HepG2 (cell line): ENCODE measurements around the gene DTD2. TPM values are rescaled to one million over a fixed set of nuclear protein-coding genes. Genes with fewer than 3 reads are reported as not detected.

Source experiments
- ATAC-seq: fragments of 200-7000 bp; cut with Tn5 transposase; 3 replicates; pipeline ENCODE4 v1.9.1; 2020; ENCODE audit warnings: mild to moderate bottlenecking, moderate library complexity
- BruUV-seq: library from RNA; stranded (reverse); fragments of 400-500 nt; replicated peaks from 2 replicates; lab custom pipeline; 2021; lab: Mats Ljungman, UMichigan
- CTCF ChIA-PET: fragments of 300-600 bp; formaldehyde crosslinking; extraction: SDS; loops from one replicate; lab custom pipeline; 2021; ENCODE audit warnings: low total read pairs, inconsistent platforms, low intra/inter-chr PET ratio; lab: Yijun Ruan, JAX
- POLR2A ChIA-PET: fragments of 350-600 bp; sonication (Branson Sonifier 250); formaldehyde crosslinking; loops from one replicate; lab custom pipeline; 2020; ENCODE audit warnings: antibody characterized with exemption, inconsistent platforms; lab: Yijun Ruan, JAX
- DNase-seq: peaks from one replicate; pipeline ENCODE4 v3.0.0-alpha.2; 2015; ENCODE audit warnings: low spot score
- FAIRE-seq: peaks from 3 replicates; lab custom pipeline; 2011; peaks lifted over from hg19 to GRCh38; lab: Jason Lieb, UNC
- H2AFZ ChIP-seq: one replicate; pipeline ENCODE4 v1.6.1; 2011; ENCODE audit warnings: low read length, inconsistent platforms
- H3K27ac ChIP-seq: fragments of 300-600 bp; 3 replicates; pipeline ENCODE4 v1.8.0; 2011; ENCODE audit warnings: mixed run types, mild to moderate bottlenecking, mixed read lengths, low read length, inconsistent platforms; ENCODE audit not compliant: insufficient read depth; ENCODE audit errors: extremely low read length
- H3K27me3 ChIP-seq, 2 experiments: fragments of 200-600 bp in 1 of 2; 2 replicates in 1 of 2; 3 replicates in 1 of 2; pipeline versions ENCODE4 v1.6.0 to v1.8.0; 2011; ENCODE audit warnings: low read length in 2 of 2, mild to moderate bottlenecking in 2 of 2, moderate library complexity in 2 of 2, inconsistent platforms in 1 of 2; ENCODE audit not compliant: insufficient read depth in 2 of 2, control insufficient read depth in 1 of 2
- H3K36me3 ChIP-seq, 2 experiments: fragments of 200-600 bp in 1 of 2; replicated peaks in 1 of 2; 2 replicates in 1 of 2; 3 replicates in 1 of 2; pipeline versions ENCODE4 v1.5.1 to v1.8.0; 2011; ENCODE audit warnings: low read length in 2 of 2, inconsistent platforms in 1 of 2; ENCODE audit not compliant: insufficient read depth in 2 of 2, control insufficient read depth in 1 of 2
- H3K4me1 ChIP-seq: 2 replicates; pipeline ENCODE4 v1.5.1; 2012; ENCODE audit warnings: low read length, inconsistent platforms; ENCODE audit not compliant: insufficient read depth
- H3K4me2 ChIP-seq: 2 replicates; pipeline ENCODE4 v1.6.0; 2011; ENCODE audit warnings: low read depth, low read length, inconsistent platforms
- H3K4me3 ChIP-seq, 3 experiments: fragments of 200-600 bp in 1 of 3; sonication (generic), shearing (Covaris generic) in 1 of 3; replicated peaks in 1 of 3; 2 replicates each; pipeline ENCODE4 v1.5.1; 2011 to 2016; ENCODE audit warnings: low read length in 3 of 3, inconsistent platforms in 2 of 3, low read depth in 2 of 3, mild to moderate bottlenecking in 2 of 3, control low read depth in 1 of 3, mixed read lengths in 1 of 3; ENCODE audit not compliant: insufficient read depth in 1 of 3
- H3K79me2 ChIP-seq: one replicate; pipeline ENCODE4 v1.6.1; 2011; ENCODE audit warnings: low read length, inconsistent platforms; ENCODE audit not compliant: insufficient read depth
- H3K9ac ChIP-seq: 2 replicates; pipeline ENCODE4 v1.6.0; 2011; ENCODE audit warnings: mild to moderate bottlenecking, low read depth, low read length, inconsistent platforms; ENCODE audit not compliant: insufficient read depth
- H3K9me3 ChIP-seq: 2 replicates; pipeline ENCODE4 v1.5.1; 2012; ENCODE audit warnings: mild to moderate bottlenecking, low read length
- H4K20me1 ChIP-seq: 2 replicates; pipeline ENCODE4 v1.6.0; 2011; ENCODE audit warnings: inconsistent platforms, mild to moderate bottlenecking, low read length, moderate library complexity; ENCODE audit not compliant: insufficient read depth
- CBX5 ChIP-seq: sonication (generic); formaldehyde crosslinking; IDR thresholded peaks from 2 replicates; pipeline ENCODE4 v1.4.0; 2020; ENCODE audit warnings: missing genetic modification reagents, borderline replicate concordance
- CC2D1A ChIP-seq: sonication (generic); formaldehyde crosslinking; IDR thresholded peaks from 2 replicates; pipeline ENCODE4 v1.8.1; 2023; ENCODE audit warnings: mild to moderate bottlenecking, missing genetic modification reagents
- ERF ChIP-seq: IDR thresholded peaks from 2 replicates; pipeline ENCODE4 v1.6.1; 2018; ENCODE audit warnings: missing biosample characterization, missing genetic modification reagents
- FOXK1 ChIP-seq: sonication (generic); formaldehyde crosslinking; IDR thresholded peaks from 2 replicates; pipeline ENCODE4 v1.4.0; 2020; ENCODE audit warnings: low read depth, missing genetic modification reagents, borderline replicate concordance
- KAT2B ChIP-seq: fragments of 150-350 bp; IDR thresholded peaks from 2 replicates; pipeline ENCODE4 v1.6.1; 2014; ENCODE audit warnings: low read depth, low read length, borderline replicate concordance
- MAFG ChIP-seq: sonication (generic); formaldehyde crosslinking; IDR thresholded peaks from 2 replicates; pipeline ENCODE4 v1.5.1; 2020; ENCODE audit warnings: mild to moderate bottlenecking, missing genetic modification reagents
- SPEN ChIP-seq: sonication (generic); formaldehyde crosslinking; IDR thresholded peaks from 2 replicates; pipeline ENCODE4 v1.5.1; 2020; ENCODE audit warnings: low read depth, mild to moderate bottlenecking, missing genetic modification reagents
- TEAD2 ChIP-seq: sonication (generic); formaldehyde crosslinking; IDR thresholded peaks from 2 replicates; pipeline ENCODE4 v1.9.0; 2021; ENCODE audit warnings: missing genetic modification reagents
- ZFP36L2 ChIP-seq: sonication (generic); formaldehyde crosslinking; IDR thresholded peaks from 2 replicates; pipeline ENCODE4 v1.4.0; 2020; ENCODE audit warnings: missing genetic modification reagents
- ZNF160 ChIP-seq: sonication (generic); formaldehyde crosslinking; IDR thresholded peaks from 2 replicates; pipeline ENCODE4 v1.8.0; 2022; ENCODE audit warnings: mild to moderate bottlenecking, inconsistent platforms, missing genetic modification reagents
- ZNF205 ChIP-seq: IDR thresholded peaks from 2 replicates; pipeline ENCODE4 v1.6.1; 2018; ENCODE audit warnings: missing biosample characterization, missing genetic modification reagents
- WGBS: methylation state at CpG from one replicate; pipeline ENCODE4 v1.1.6; 2017; ENCODE audit warnings: low lambda C conversion rate; 5-methylcytosine and 5-hydroxymethylcytosine counted together
- in situ Hi-C: cut with HindIII; loops from 2 replicates; pipeline ENCODE4 v1.10.0; 2017; ENCODE audit warnings: low pct_unique_long_range_greater_than_20kb; ENCODE audit not compliant: extremely low pct_ligation_motif_present
- intact Hi-C: fragments of 100-400 bp; cut with micrococcal nuclease; formaldehyde crosslinking; loops from one replicate; pipeline ENCODE4 v1.10.0; 2022; ENCODE audit not compliant: unreplicated experiment
- polyA plus RNA-seq, 8 experiments: library from polyadenylated mRNA; depleted of rRNA in 3 of 8; stranded (reverse) in 7 of 8; unstranded in 1 of 8; fragments of >200 nt; fragmentation: Illumina TruSeq in 4 of 8; extraction: Trizol in 4 of 8; gene quantifications; 2 replicates each; pipeline versions ENCODE4 v1.2.1 to v1.2.3, GENCODE V29; 2011 to 2016; ENCODE audit warnings: low read depth in 4 of 8, missing spikeins in 1 of 8, mixed read lengths in 1 of 8; ENCODE audit not compliant: insufficient read depth in 1 of 8
- total RNA-seq, 5 experiments: library from RNA; depleted of rRNA; stranded (reverse); fragments of >200 nt; fragmentation: Illumina TruSeq; extraction: Trizol; gene quantifications; 2 replicates each; pipeline ENCODE4 v1.2.3, GENCODE V29; 2016; ENCODE audit warnings: low read depth in 1 of 5
- TF ChIP-seq, protein P1 (sequence below): sonication (generic); formaldehyde crosslinking; IDR thresholded peaks from 2 replicates; pipeline ENCODE4 v1.5.0; 2020; ENCODE audit warnings: missing genetic modification reagents, mild to moderate bottlenecking, borderline replicate concordance
- TF ChIP-seq, protein P2 (sequence below): sonication (generic); formaldehyde crosslinking; IDR thresholded peaks from 2 replicates; pipeline ENCODE4 v1.8.0; 2023; ENCODE audit warnings: mild to moderate bottlenecking, missing genetic modification reagents
- TF ChIP-seq, protein P3 (sequence below): sonication (generic); formaldehyde crosslinking; IDR thresholded peaks from 2 replicates; pipeline ENCODE4 v1.5.0; 2020; ENCODE audit warnings: missing genetic modification reagents
- TF ChIP-seq, protein P4 (sequence below): sonication (generic); formaldehyde crosslinking; IDR thresholded peaks from 2 replicates; pipeline ENCODE4 v1.8.0; 2022; ENCODE audit warnings: mild to moderate bottlenecking, missing genetic modification reagents, borderline replicate concordance

Gene DTD2
- total and polyA plus RNA-seq, 2 of the 13 experiments (the other 11 are each of a cell fraction or from before 2014, with no cell fraction given): 22.3 to 49.8 TPM

DNA sequence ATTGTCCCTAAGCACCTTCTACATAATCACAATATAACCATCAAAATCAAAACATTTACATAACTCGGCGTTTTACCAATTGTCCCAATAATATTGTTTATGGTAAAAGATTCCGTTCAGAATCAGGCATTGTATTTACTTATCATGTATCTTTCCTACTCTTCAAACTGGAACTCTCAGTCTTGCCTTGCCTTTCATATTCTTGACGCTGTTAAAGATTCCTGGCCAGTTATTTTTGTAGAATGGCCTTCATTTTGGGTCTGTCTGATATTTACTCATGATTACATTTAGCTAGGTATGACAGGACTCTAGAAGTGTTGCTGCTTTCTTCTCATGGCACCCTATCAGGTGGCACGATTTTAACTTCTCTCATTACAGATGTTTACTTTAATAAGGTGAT, 36.1 kb downstream of the DTD2 start:
- BruUV-seq: no TSS peak
- peak overlapping the region; percentile 89 for H3K27ac ChIP-seq
- peak overlapping the region; percentile 85 for H3K4me2 ChIP-seq
- H3K36me3 ChIP-seq: no peaks in the 10 kb centered on the region
- H3K27me3 ChIP-seq: no peaks in the 10 kb centered on the region; a peak in 1 of 5 replicates
- in situ Hi-C loops (loop anchor here (5.0 kb wide), 1 partner anchor 36 kb away; the partner anchor contains the start of gene DTD2), intact Hi-C loops (loop anchor here (5.0 kb wide), 2 partner anchors 214 to 656 kb away; partner anchors contain the start of genes ARHGAP5 and HECTD1)
- H2AFZ ChIP-seq: peak overlapping the region; percentile 91
- no peaks in the 10 kb centered on the region for H3K9me3 ChIP-seq
- POLR2A ChIA-PET: interaction anchor here (1.1 to 4.9 kb wide), 14 partner anchors 9 to 834 kb away, joined by 3 to 181 read pairs (median 12); partner anchors contain the start of genes DTD2, HECTD1, RNU6-8 and STRN3
- CTCF ChIA-PET: interaction anchor here (0.9 kb wide), 1 partner anchor 29 kb away, joined by 3 read pairs; no protein-coding TSS in a partner anchor
- FAIRE-seq (peak; percentile 8), DNase-seq (peak; percentile 26), ATAC-seq (no peak)
- peak overlapping the region; percentile 90 for H3K9ac ChIP-seq
- peaks cover 33% of the 10 kb centered on the region for H3K79me2 ChIP-seq
- peaks cover 27% of the 10 kb centered on the region for H3K4me1 ChIP-seq
- no peaks in the 10 kb centered on the region for H4K20me1 ChIP-seq
- 41% methylated on average over 5 of the region's 5 CpGs for WGBS
- peak overlapping the region; percentile 73 to 99 (median 85); a peak in 5 of 6 replicates for H3K4me3 ChIP-seq
- no peak for TF ChIP-seq CBX5 (CRISPR knock-in tag)
- TF ChIP-seq CC2D1A (CRISPR knock-in tag): no peak
- no peak for TF ChIP-seq ZFP36L2
- no peak for TF ChIP-seq MAFG (CRISPR knock-in tag)
- no peak for TF ChIP-seq ZNF160 (CRISPR knock-in tag)
- no peak for TF ChIP-seq SPEN (CRISPR knock-in tag)
- no peak for TF ChIP-seq TEAD2 (CRISPR knock-in tag)
- TF ChIP-seq, protein P1, sequence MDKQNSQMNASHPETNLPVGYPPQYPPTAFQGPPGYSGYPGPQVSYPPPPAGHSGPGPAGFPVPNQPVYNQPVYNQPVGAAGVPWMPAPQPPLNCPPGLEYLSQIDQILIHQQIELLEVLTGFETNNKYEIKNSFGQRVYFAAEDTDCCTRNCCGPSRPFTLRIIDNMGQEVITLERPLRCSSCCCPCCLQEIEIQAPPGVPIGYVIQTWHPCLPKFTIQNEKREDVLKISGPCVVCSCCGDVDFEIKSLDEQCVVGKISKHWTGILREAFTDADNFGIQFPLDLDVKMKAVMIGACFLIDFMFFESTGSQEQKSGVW (CRISPR knock-in tag): no peak
- no peak for TF ChIP-seq FOXK1 (CRISPR knock-in tag)
- TF ChIP-seq ERF (CRISPR knock-in tag): 0 out of 2 replicates have a peak, but pooled peaks have one; percentile 16
- peak; percentile 80 for TF ChIP-seq ZNF205
- TF ChIP-seq, protein P2, sequence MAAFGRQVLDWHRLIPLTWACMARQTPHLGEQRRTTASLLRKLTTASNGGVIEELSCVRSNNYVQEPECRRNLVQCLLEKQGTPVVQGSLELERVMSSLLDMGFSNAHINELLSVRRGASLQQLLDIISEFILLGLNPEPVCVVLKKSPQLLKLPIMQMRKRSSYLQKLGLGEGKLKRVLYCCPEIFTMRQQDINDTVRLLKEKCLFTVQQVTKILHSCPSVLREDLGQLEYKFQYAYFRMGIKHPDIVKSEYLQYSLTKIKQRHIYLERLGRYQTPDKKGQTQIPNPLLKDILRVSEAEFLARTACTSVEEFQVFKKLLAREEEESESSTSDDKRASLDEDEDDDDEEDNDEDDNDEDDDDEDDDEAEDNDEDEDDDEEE (CRISPR knock-in tag): no peak
- TF ChIP-seq, protein P3, sequence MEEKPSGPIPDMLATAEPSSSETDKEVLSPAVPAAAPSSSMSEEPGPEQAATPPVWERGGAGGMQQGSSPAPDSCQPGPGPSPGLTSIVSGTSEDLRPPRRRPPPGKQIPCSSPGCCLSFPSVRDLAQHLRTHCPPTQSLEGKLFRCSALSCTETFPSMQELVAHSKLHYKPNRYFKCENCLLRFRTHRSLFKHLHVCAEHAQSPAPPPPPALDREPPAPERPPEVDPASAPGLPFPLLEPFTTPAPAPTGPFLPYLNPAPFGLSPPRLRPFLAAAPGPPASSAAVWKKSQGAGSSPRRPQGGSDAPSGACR (CRISPR knock-in tag): no peak
- TF ChIP-seq, protein P4, sequence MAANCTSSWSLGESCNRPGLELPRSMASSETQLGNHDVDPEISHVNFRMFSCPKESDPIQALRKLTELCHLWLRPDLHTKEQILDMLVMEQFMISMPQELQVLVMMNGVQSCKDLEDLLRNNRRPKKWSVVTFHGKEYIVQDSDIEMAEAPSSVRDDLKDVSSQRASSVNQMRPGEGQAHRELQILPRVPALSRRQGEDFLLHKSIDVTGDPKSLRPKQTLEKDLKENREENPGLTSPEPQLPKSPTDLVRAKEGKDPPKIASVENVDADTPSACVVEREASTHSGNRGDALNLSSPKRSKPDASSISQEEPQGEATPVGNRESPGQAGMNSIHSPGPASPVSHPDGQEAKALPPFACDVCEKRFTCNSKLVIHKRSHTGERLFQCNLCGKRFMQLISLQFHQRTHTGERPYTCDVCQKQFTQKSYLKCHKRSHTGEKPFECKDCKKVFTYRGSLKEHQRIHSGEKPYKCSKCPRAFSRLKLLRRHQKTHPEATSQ (CRISPR knock-in tag): 0 out of 2 replicates have a peak, but pooled peaks have one; percentile 31
- no peak for TF ChIP-seq KAT2B
